Activated CD4-positive, alpha-beta T cell treated with anti-CD3 and anti-CD28 coated beads for 4 hours (primary cell): Measurements from ENCODE around the gene KATNAL1.

Source experiments
- DNase-seq, 2 donors: peaks; one replicate each; pipeline ENCODE4 v3.0.0-alpha.2; 2020

KATNAL1 gene

DNA sequence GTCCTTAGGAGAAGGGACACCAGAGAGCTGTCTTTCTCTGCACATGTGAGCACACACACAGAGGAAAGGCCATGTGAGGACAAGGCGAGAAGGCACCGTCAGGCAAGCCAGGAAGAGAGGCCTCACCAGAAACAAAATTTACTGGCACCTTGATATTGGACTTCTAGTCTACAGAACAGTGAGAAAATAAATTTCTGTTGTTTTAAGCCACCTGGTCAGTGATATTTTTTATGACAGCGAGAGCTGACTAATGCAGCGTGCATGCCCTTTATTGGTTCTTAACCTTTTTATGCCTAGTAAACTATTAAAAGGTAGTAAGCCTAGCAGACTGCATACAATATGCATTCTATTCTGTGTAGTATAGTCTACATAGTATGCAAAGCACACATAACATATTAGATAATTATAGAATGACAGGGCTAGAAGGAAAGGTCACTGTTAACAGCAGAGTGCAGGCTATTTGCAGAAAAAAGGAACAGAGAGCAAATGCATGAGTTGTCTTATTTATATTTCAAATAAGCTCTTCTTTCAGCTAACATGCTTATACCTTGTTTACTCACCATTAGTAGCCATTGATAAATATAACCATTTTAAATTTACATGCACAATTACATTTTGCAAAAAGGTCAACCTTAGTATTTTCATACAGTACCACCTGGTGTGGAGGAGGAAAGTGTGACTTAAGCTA, 25.2 kb upstream of the KATNAL1 start:
- DNase-seq, result no peak

DNA sequence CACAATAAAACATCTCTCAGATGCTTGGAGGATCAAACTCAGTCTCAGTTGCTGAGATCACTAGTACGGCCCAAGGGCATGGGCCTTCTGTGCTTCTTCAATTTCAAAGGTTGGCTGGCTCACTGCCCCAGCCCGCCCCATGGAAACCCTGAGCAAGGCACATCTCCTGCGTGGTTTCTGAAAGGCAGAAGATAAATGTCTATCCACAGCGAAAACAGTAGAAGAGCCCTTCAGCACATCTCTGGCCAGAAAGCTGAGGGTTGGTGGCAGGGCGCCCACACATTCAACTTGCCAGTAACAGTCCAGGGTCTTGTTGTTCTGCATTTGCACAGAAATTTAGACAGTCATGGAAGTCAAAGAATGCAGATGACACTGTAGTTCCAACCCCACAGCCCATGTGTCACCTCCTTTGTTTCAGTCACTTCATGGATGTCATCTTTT, 24.0 kb upstream of the KATNAL1 start:
- no peak for DNase-seq

DNA sequence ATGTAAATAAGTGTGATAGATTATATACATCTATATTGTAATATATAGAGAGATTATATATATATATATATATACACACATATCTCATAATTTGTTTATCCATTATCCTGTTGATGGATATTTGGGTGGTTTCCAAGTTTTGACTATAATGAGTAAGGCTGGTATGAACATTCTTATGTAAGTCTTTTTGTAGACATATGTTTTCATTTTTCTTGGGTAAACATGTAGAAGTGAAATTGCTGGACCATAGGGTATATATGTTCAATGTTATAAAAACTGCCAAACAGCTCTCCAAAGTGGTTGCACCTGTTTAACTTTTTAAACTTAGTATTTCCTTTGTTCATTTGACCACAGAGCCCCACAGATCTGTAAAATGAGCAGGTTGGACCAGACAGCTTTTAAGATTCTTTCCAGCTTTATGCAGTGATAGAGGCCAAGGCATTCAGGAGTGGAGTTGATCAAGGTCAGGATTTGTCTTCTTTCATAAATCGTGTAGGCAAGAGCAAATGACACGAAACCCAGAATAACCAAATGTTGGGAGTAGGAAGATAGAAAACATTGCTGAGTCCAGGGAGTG, 21.7 kb upstream of the KATNAL1 start:
- no peak for DNase-seq

DNA sequence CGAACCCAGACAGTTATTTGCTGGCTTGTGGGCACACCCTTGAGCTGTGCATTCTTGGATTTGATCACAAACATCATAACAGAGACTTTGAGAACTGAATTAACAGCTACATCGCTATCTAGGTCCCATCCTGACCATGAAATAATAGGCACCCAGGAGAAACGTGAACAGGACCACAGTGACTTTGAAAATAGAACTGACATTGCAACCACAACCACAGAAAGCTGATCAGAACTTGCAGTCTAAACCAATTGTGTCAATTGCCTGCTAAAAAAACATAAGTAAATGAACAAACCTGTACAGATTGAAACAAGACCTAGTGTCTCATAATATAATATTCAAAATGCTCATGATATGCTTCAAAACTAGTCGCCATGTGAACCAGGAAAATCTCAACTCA, 18.3 kb upstream of the KATNAL1 start:
- no peak for DNase-seq

DNA sequence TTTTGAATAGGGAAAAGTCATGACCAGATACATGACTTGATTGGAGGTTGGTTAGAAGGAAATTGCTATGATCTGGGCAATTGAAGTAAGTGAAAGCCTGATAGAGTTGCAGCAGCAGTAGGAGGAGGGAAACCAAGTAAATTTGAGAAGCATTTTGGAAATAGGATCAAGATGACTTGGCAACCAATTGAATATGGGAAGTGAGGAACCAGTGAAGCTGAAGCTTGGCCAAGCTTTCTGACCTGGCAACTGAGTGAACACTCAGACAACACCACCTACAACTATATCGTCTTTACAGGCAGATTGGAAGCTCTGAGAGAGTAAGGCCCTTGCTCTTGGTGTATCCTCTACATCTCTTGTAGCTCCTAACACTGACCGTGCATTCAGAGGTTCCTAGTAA, 16.2 kb upstream of the KATNAL1 start:
- DNase-seq, result no peak

DNA sequence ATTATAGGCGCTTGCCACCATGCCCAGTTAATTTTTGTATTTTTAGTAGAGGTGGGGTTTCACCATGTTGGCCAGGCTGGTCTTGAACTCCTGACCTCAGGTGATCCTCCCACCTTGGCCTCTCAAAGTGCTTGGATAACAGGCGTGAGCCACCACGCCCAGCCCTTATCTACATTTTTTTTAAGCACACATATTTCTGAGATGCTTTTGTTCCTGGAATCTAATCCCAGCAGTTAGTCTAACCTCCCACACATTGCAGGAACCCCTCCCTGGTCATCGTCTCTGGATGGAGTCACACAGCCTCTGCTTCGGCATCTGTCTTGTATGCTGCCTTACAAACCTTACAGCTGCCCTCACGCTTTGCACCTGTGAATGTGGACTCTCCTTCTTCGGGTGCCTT, 15.1 kb upstream of the KATNAL1 start:
- no peak for DNase-seq

DNA sequence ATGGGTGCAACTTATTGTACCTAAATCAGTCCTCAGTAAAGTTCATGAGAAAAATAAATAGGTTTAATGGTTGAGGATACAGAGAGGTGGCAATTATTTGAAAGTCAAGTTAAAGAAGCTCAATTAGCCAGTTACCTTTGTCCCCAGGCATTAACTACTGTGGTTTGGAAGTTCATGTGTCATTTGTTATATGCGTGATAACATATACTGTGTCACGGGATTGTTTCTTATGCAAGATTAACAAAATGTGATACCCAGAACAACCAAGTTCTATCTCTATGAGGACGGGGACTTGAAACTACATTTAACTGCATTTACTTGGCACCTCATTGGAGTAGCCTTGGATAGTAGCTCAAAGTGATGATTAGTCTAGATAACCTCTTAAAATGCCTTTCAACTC, 13.9 kb upstream of the KATNAL1 start:
- DNase-seq, result no peak

DNA sequence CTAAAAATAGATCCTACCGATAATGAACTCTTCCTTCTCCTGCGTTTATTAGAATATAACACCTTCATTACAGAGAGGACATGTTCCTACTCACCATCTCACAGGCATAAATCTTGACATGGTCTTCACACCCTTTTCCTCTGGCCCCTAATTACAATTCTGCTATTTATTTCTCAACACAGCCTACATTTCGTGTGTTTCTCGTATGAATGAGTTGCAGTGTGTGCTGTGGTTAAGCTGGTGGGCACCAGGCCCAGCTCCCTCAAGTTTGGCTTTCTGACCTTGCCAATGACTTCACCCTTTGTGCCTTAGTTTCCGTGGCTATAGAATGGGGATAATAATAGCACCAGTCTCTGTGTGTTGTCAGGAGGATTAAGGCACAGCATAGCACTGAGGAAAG, 12.3 kb upstream of the KATNAL1 start:
- DNase-seq, result no peak

DNA sequence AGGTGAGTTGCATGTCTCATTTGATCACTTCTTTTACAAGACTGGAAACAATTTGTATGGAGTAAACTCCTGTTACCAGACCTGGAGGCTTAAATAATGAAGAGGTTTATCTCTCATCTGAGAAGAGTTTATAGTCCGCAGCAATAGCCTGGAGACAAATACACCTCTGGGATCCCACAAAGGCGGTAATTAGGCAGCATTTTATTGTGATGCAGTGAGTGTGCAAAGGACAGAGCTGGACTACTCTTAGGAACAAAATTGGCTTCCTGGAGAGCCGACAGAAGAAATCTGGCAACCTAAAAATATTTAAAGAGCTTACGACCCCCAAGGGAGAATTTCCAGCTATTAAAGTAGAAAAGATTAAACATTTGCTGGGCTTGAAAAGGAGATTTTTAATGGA, 11.8 kb upstream of the KATNAL1 start:
- DNase-seq, result no peak

DNA sequence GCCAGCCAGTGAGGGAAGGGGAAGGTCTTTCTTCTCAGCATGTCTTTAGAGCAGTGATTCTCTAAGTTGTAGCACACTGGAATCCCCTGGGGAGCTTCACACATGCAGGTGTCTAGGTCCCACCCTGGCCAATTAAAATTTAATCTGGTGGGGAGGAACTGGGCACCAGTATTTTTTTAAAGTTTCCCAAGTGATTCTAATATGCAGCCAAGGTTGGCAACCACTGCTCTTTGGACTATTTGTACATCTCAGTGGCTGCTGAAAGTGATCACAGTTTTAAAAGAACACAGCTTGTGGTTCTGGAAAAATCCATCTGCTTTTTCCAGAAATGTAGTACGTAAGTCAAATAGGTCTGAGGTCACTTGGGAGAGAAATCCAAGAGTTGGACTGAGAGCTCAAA, 10.7 kb upstream of the KATNAL1 start:
- DNase-seq, result no peak

DNA sequence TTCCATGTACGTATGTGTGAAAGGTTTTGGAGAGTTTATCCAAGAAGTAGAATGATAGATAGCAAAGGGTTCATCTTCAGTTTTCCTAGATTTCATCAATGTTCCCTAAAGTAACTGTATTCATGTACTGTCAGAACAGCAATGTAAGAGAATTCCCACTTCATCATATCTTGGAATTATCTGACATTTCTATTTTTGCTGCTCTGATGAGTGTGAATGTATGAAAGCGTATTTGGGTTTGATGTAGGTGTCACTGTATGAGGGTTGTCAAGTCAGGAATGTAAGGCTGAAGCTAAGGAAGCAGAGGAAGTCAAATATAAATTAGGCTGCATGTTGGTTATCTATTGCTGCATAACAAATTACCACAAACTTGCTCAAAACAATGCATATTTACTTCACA, 7.2 kb upstream of the KATNAL1 start:
- no peak for DNase-seq

DNA sequence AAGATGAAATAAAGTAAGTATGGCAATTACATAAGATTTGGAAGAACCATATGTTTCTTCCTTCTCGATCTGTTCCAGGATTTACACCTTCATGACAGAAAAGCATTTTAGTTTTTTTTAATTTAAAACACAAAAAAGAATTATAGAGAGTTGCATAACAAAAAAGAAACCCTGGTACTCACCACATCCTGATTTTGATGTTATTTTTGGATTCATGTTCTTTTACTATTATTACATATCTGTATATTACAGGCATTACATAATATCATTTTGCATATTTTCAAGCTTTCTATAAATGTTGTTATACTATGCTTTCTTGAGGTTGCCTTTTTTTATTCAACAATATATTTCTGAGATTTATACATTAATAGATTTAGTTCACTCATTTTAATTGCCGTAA, 6.7 kb upstream of the KATNAL1 start:
- no peak for DNase-seq

DNA sequence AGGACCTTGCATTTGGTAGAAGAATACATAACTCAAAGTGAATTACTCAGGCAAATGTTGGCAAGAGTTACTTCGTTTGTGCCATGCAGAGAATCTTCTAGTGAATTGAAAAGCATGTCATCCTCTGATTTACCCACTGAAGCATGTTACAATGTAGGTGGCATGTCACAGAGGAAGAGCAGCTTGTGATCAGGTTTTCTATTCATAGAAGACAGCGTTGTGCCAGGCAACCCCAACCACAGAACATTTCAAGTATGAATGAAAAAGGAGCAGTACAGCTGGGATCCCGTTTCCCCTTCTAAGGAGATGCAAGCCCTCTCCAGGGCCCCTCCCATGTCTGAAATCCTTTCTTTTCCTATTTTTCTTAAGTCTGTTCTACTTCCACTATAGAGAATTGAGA, 6.0 kb upstream of the KATNAL1 start:
- DNase-seq, result no peak

DNA sequence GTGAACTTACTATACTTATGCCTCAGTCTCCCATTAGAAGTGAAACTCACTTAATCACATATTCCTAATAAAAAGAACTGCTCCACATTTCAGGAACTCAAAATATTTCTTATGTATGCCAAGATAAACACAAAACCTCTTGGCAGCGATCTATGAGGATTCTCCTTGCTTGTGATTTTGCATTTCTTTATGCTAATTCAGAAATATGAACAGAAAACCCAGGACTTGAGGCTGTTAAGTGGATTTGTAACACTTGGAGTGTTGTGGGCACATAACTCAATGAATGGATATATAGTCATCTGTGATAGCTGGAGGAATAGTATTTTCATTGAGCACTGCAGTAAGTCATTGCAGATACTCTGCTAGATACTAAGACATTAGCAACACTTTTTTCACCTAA, 5.6 kb upstream of the KATNAL1 start:
- DNase-seq, result no peak

DNA sequence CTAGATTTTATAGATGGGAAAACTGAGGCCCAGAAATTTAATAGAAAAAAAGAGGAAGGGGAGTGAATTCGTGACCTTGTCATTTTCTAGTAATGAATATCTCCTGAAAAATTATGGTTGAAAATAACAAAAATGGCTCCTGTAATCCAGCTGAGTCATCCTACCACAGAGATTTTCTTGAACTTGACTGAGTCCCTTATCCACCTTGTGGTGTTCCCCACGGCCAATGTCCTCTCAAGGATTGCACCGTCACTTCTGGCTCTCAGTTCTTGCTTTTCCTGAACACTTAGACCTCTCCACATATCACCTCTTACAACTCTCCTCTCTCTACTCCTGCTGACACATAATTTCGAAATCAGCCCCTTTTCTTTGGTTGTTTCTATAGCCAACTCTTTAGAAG, 1.2 kb upstream of the KATNAL1 start:
- no peak for DNase-seq

DNA sequence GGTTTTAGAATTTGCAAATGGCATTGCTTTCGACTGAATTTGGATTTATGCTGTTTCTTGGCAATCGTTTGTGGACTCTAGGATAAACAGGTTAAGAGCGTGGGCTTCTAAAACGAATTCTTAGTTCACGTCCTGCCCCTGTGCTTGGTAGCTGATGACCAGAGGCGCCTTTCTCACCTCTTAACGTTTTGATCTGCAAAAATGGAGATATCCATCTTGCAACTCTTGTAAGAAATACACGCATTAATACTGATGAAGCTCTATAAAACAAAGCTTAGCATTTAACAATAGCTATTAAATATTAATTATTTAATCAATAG, 580 bp upstream of the KATNAL1 start:
- no peak for DNase-seq

DNA sequence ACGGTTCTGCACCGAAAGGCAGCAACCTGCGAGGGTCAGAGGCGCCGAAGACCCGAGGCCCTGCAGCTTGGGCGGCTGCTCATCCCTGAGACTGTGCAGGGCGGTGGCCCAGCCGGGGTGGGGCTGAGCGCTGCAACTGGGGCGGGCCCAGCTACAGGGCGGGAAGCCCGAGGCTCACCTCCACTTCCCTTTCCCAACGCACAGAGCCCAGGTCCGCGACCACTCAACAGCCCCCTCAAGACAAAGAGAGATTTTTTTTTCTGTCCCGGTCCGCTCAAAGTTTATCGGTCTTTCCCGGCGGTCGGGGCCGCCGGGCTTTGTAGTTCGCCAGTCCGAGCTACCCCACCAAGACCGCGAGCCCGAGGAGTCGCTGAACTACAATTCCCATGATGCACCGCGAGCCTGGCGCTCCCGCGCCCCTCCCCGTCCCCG, 573 bp downstream of the KATNAL1 start:
- peak; percentile 86 to 92 for DNase-seq

DNA sequence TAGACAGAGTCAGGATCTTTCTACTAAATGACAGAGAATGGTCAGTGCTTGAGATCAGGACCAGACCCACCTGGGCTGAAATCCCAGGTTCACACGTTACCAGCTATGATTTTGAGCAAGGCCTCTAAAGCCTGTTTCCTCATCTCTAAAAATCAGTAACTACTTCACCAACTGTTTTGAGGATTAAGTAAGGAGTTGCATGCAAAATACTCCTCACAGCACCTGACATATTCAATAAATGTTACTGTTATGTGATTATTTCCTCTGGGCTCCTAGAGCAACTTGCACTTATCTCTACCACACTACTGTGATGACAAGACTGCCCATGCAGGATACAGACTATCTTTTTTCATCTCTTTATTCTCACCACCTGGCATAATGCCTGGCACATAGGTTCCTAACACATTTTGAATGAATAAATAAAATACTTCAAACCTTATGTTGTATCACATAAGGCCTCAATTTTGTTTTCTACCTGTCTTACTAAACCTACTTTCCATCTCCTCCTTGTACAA, 1.8 kb downstream of the KATNAL1 start:
- no peak for DNase-seq

DNA sequence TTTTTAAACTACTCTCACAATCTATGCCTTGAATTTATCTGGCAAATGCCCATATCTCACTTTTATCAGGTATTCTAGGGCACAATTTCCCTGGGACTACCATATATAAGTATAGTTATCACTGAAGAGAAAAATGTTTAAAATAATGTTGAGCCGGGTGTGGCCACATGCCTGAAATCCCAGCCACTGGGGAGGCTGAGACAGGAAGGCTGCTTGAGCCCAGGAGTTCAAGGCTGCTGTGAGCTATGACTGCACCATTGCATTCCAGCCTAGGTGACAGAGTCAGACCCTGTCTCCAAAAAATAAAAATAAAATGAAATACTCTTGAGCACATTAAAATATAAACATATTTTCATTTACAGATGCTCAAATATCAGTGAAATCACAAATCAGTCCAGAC, 4.1 kb downstream of the KATNAL1 start:
- DNase-seq, result no peak

DNA sequence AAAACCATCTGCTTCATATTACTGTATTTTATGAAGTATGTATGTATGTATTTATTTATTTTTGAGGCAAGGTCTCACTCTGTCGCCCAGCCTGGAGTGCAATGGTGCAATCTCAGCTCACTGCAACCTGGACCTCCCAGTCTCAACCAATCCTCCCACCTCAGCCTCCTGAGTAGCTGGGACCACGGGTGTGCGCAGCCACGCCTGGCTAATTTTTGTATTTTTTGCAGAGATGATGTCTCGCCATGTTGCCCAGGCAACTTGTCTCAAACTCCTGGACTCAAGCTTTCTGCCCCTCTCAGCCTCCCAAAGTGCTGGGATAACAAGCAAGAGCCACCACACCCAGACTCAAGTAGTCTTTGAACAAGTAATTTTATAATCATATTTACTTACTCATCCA, 5.5 kb downstream of the KATNAL1 start:
- DNase-seq, result no peak

DNA sequence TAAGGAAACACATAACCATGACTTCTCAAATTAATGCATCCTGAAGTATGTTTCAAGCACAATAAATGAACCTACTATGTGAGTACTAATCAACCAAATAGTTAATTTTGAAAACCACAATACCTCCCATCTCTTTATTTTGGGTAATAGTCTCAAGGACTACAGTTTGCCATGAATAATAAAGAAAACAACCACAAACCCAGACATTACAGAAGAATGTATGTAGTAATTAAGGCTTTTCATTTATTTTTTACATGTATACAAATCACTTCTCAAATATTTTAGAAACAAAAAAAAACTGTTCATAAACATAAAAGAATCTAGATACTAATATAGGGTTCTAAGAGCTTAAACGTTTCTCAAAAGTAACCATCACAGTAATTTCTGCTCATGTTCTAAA, 6.8 kb downstream of the KATNAL1 start:
- DNase-seq, result no peak

DNA sequence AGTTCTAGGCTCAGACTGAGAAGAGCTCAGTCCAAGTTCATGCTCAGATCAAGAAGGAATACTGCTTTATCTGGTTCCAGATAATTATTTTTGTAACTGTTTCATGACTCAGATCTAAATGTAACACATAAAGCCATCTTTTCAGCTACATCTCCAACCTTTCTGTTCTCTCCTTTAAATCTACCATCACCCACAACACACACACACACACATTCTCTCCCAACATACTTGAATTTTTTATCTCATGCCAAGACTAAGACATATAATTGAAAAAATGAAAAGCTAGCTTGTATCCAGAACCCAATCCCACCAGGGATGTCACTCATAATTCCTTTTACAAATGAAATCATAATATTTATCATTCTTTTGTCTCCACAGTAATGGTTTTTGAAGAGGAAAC, 7.6 kb downstream of the KATNAL1 start:
- no peak for DNase-seq

DNA sequence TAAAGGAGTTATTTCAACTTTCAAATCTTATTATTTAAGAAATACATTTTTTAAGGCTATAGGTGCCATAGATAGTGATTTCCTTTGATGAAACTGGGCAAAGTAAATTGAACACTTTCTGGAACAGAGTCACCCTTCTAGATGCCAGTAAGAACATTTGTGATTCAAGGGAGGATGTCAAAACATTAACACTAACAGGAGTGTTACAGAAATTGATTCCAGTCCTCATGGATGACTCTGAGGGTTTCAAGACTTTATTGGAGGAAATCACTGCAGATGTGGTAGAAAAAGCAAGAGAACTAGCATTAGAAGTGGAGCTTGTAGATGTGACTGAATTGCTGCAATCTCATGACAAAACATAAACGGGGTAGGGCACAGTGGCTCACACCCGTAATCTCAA, 12.2 kb downstream of the KATNAL1 start:
- DNase-seq, result no peak

DNA sequence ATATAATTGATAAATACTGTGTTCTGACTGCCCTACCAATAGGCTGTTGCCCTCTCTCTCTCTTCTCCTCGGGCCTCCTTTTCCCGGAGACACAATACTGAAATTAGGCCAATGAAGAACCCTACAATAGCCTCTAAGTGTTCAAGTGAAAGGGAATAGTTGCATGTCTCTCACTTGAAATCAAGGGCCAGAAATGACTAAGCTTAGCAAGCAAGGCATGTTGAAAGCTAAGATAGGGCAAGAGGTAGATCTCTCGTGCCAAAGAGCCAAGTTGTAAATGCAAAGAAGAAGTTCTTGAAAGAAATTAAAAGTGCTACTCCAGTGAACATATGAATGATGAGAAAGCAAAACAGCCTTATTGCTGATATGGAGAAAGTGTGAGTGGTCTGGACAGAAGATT, 13.3 kb downstream of the KATNAL1 start:
- DNase-seq, result no peak

DNA sequence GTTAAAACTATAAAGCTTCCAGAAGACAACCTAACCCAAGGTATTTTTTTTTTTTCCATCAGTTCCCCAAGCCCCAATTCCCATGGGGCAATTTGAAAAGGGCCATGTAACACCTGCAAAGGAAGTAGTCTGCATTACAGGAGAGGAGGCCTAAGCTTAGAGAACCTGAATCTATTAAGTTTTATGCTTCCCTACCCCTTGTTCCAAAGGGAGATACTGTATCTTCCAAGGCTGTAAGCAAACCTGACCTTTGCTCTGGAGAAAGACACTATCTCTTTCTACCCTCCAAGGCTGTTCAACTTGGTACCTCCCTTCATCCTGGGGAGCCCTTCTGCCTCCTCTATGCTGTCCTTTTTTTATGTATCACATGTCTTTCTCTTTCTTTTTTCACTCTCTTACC, 15.0 kb downstream of the KATNAL1 start:
- DNase-seq, result no peak
